HUES6 (cell line): ENCODE measurements around the gene CRNKL1.
"Not testable (repeated sequence)": the region's sequence is repeated elsewhere in the genome, so short reads cannot be mapped to it uniquely, and the experiment has no call there.

ENCODE experiments used
- H3K27ac ChIP-seq: 2 replicates; pipeline ENCODE4 v1.7.0; 2013; ENCODE audit warnings: low read depth, mild to moderate bottlenecking, low read length, inconsistent platforms
- H3K27me3 ChIP-seq: 2 replicates; pipeline ENCODE4 v1.6.1; 2013; ENCODE audit warnings: low read length; ENCODE audit not compliant: control insufficient read depth, insufficient read depth
- H3K36me3 ChIP-seq: 2 replicates; pipeline ENCODE4 v1.6.1; 2013; ENCODE audit warnings: low read length; ENCODE audit not compliant: control insufficient read depth, insufficient read depth
- H3K4me1 ChIP-seq: 2 replicates; pipeline ENCODE4 v1.6.1; 2013; ENCODE audit warnings: low read length; ENCODE audit not compliant: control insufficient read depth, insufficient read depth
- H3K4me3 ChIP-seq: 2 replicates; pipeline ENCODE4 v1.5.1; 2013; ENCODE audit warnings: low read depth, low read length
- H3K9ac ChIP-seq: one replicate; pipeline ENCODE4 v1.6.1; 2013; ENCODE audit warnings: mild to moderate bottlenecking, low read length
- H3K9me3 ChIP-seq: 2 replicates; pipeline ENCODE4 v1.6.1; 2013; ENCODE audit warnings: low read depth, low read length; ENCODE audit not compliant: control insufficient read depth, insufficient read depth

CRNKL1 gene

DNA sequence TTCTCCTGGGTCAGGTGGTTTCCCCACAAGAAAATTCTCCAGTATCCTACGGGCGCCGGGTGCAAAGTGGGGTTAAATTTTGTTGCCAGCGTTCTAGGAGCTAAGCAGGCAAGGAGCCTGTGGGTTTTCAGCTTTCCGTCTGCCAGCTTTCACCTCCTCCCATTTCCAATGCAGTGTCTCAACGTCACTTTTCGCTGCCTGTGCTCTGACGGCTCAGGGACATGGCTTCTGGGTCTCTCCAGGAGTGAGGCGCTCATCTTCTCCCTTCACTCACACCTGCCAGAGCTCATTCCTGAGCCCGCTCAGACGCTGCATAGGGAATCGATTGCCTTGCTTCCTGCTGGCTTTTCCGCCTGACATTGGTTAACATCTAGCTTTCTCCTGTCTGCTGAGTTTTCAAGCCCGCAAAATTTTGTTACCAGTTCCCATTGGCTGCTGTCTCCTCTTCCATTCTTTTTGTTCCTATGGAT, 42.4 kb downstream of the CRNKL1 start:
- Histone ChIP-seq H3K27ac (no peak overlapping the region), H3K4me3 (no peak overlapping the region), H3K9me3 (no peaks in the 10 kb centered on the region), H3K9ac (no peak overlapping the region), H3K4me1 (peaks cover 10% of the 10 kb centered on the region), H3K27me3 (no peaks in the 10 kb centered on the region), H3K36me3 (no peaks in the 10 kb centered on the region)

GRCh38 chr20:20005342-20005741, 46.9 kb downstream of the CRNKL1 start:
- peaks cover 15% of the 10 kb centered on the region; the same call in 1 of the 2 replicates for H3K4me1 ChIP-seq
- no peaks in the 10 kb centered on the region for H3K27me3 ChIP-seq
- no peak overlapping the region for H3K4me3 ChIP-seq
- H3K9ac ChIP-seq = no peak overlapping the region
- H3K36me3 ChIP-seq = no peaks in the 10 kb centered on the region
- H3K9me3 ChIP-seq = no peaks in the 10 kb centered on the region
- no peak overlapping the region for H3K27ac ChIP-seq

DNA sequence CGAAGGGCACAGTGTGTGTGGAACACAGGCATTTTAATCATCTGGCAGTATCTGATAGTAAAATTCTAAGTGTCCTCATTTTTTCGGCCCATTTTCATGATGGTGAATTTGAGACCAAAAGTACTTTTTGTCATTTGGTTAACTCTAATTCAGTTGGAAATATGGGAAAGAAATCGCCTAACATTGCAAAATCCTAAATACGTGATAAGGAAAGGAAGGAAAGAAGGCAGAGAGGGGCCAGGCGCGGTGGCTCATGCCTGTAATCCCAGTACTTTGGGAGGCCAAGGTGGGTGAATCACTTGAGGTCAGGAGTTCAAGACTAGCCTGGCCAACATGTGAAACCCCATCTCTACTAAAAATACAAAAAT, 48.3 kb downstream of the CRNKL1 start:
- not testable (repeated sequence) for H3K9me3 ChIP-seq, H3K27me3 ChIP-seq, H3K4me3 ChIP-seq, H3K27ac ChIP-seq, H3K4me1 ChIP-seq, H3K36me3 ChIP-seq, H3K9ac ChIP-seq

- Histone ChIP-seq H3K4me1 (peaks cover 9% of the 10 kb centered on the region; the same call in 1 of the 2 replicates), H3K9ac (no peak overlapping the region), H3K4me3 (no peak overlapping the region), H3K36me3 (no peaks in the 10 kb centered on the region), H3K27me3 (no peaks in the 10 kb centered on the region), H3K9me3 (no peaks in the 10 kb centered on the region), H3K27ac (no peak overlapping the region)
These were observed 49.0 kb downstream of the CRNKL1 start for GRCh38 chr20:20003031-20003954.

DNA sequence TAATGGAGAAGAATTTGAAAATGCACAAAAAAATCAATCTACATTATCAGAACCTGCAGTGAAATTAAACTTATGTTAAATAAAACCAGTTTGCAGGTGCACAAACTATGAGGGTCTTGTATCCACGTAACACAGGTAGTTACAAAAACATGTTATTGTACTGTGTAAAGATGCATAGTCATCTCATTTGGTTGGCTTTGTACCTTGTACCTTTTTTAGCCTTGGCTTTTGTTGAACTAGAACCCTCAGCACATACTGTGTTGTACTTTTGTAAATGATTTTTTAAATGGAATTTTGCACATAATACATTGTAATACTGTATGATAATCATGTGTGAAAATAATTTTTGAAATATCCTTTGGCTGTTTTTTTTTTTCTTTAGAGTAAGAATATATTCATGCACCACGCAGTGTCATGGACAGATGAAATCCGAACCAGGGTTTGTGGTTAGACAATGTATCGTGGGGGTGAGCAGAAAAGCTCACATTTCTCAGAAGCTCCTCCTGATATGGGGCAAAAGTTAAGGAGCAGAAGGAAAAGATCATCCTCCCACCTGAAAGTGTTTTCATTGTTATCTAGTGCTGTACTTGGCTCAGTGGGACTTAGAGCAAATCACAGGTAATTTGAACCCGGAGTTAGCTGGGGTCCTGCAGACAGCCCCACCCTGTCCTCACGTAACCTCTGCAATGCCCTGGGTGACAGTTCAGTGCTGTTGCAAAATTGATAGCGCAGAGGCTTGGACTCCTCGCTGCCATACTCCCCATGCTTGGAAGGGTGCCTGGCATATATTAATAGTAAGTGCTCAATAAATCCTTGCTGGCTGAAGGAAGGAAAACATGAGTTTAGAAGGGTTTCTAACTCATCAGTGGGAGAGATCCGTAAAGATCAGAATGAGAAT, 49.9 kb downstream of the CRNKL1 start:
- Histone ChIP-seq H3K9me3 (no peaks in the 10 kb centered on the region), H3K4me3 (no peak overlapping the region), H3K4me1 (peaks cover 9% of the 10 kb centered on the region; the same call in 1 of the 2 replicates), H3K9ac (no peak overlapping the region), H3K36me3 (no peaks in the 10 kb centered on the region), H3K27me3 (no peaks in the 10 kb centered on the region), H3K27ac (no peak overlapping the region)

GRCh38 chr20:20000211-20000968, 51.9 kb downstream of the CRNKL1 start:
- H3K27me3 ChIP-seq = no peaks in the 10 kb centered on the region
- no peaks in the 10 kb centered on the region for H3K9me3 ChIP-seq
- H3K36me3 ChIP-seq = no peaks in the 10 kb centered on the region
- peaks cover 16% of the 10 kb centered on the region; the same call in 1 of the 2 replicates for H3K4me1 ChIP-seq
- H3K9ac ChIP-seq = no peak overlapping the region
- no peak overlapping the region for H3K4me3 ChIP-seq
- no peak overlapping the region for H3K27ac ChIP-seq

DNA sequence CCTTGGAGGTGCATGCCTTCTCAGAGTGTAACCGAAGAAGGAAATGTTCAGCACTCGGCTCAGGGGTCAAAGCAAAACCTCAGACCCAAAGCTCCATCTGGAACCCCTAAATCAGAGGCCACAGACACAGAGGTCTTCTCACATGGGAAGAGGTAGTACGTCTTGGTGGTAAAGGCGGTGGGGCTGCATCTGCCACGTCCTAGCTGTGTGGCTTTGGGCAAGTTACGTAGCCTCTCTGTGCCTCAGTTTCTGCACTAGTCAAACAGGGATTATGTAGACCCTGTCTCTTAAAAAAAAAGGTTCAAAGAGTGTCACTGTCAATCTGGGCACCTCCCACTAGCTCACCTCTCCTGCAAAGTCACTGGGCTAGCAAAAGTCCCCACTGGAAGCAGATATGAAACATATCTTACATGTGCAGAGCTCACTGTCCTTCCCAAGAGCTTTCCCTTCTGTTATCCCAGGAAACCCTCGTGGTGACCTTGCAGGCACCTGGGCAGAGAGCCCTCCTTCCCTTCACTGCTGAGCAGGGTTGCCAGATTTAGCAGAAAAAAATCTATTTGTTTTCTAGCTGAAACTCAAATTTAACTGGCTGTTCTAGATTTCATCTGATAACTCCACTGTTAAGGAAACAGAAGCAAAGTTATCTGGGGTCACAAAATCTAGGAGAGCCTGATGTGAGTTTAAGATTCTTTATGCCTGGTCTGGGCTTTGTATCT, 53.1 kb downstream of the CRNKL1 start:
- no peak overlapping the region for H3K4me3 ChIP-seq
- no peaks in the 10 kb centered on the region for H3K36me3 ChIP-seq
- no peaks in the 10 kb centered on the region for H3K27me3 ChIP-seq
- no peak overlapping the region for H3K9ac ChIP-seq
- no peaks in the 10 kb centered on the region for H3K9me3 ChIP-seq
- H3K4me1 ChIP-seq = peaks cover 15% of the 10 kb centered on the region
- H3K27ac ChIP-seq = no peak overlapping the region

- Histone ChIP-seq H3K27me3 (no peaks in the 10 kb centered on the region), H3K4me1 (peaks cover 32% of the 10 kb centered on the region), H3K4me3 (no peak overlapping the region), H3K9ac (no peak overlapping the region), H3K36me3 (no peaks in the 10 kb centered on the region), H3K27ac (no peak overlapping the region), H3K9me3 (no peaks in the 10 kb centered on the region)
These were observed 55.3 kb downstream of the CRNKL1 start for GRCh38 chr20:19996917-19997316.

- Histone ChIP-seq H3K4me3 (no peak overlapping the region), H3K27ac (no peak overlapping the region), H3K4me1 (peaks cover 38% of the 10 kb centered on the region), H3K36me3 (no peaks in the 10 kb centered on the region), H3K9ac (no peak overlapping the region), H3K9me3 (no peaks in the 10 kb centered on the region), H3K27me3 (no peaks in the 10 kb centered on the region)
These were observed 56.0 kb downstream of the CRNKL1 start for GRCh38 chr20:19996222-19996621.

DNA sequence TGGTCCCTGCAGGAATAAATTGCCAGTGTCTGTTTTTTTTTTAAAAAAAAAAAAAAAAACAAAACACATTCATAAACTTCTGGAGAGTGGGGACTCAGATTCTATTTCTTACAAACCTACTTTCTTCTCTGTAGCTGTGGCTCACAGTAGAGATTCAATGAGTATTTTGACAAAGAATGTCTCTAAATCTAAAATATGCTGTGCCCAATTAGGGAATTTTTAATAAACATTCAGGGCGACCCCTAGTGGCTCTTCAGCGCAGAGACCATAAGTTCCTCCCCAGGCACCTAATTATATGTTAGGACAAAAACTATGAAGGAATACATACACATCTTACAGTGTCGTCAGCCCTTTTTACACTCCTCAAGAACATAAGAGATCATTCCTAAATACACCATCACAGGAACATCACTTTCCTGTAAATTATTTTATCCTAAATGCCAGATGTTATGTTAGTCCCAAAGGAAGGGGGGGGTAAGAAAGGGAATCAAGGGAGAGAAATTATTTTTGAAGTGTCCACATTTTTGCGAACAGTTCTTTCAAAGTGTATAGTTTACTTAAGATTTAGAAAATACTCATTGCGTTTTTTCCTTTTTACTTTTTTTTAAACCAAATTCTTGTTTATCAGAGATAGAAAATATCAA, 56.9 kb downstream of the CRNKL1 start:
- Histone ChIP-seq H3K36me3 (no peaks in the 10 kb centered on the region), H3K27me3 (no peaks in the 10 kb centered on the region), H3K9ac (no peak overlapping the region), H3K4me1 (peaks cover 38% of the 10 kb centered on the region), H3K27ac (no peak overlapping the region), H3K9me3 (no peaks in the 10 kb centered on the region), H3K4me3 (no peak overlapping the region)
